SK-N-SH (cell line): ENCODE results near the gene EPOP. TPM values are rescaled to one million over a fixed set of nuclear protein-coding genes. Genes with fewer than 3 reads are reported as not detected.

Experiments used
- CTCF ChIA-PET: fragments of 300-600, 350-600 bp; formaldehyde crosslinking; extraction: SDS; loops from one replicate; lab custom pipeline; 2021; lab: Yijun Ruan, JAX
- POLR2A ChIA-PET: fragments of 350-600 bp; sonication (Branson Sonifier 250); formaldehyde crosslinking; extraction: SDS; loops from one replicate; lab custom pipeline; 2020; ENCODE audit warnings: antibody characterized with exemption, inconsistent platforms; lab: Yijun Ruan, JAX
- DNase-seq: peaks from one replicate; pipeline ENCODE4 v3.0.0; 2012
- H2AFZ ChIP-seq: fragments of 200-600 bp; sonication (generic); 2 replicates; pipeline ENCODE4 v1.8.1; 2016; ENCODE audit warnings: antibody characterized with exemption, mild to moderate bottlenecking, low read depth
- H3F3A ChIP-seq: fragments of 200-600 bp; sonication (generic); replicated peaks from 2 replicates; pipeline ENCODE3; 2016; ENCODE audit warnings: antibody characterized with exemption, mild to moderate bottlenecking; ENCODE audit not compliant: insufficient read depth
- H3K27ac ChIP-seq, 2 experiments: fragments of 200-500 bp in 1 of 2; fragments of 200-600 bp in 1 of 2; sonication (Bioruptor generic) in 1 of 2; sonication (generic), shearing (Covaris generic) in 1 of 2; 2 replicates each; pipeline versions ENCODE4 v1.5.1 to v1.6.1; 2014 to 2016; ENCODE audit warnings: low read depth in 2 of 2, inconsistent platforms in 1 of 2, low read length in 1 of 2, mild to moderate bottlenecking in 1 of 2, mixed read lengths in 1 of 2
- H3K27me3 ChIP-seq: fragments of 200-600 bp; sonication (generic), shearing (Covaris generic); 2 replicates; pipeline ENCODE4 v1.6.1; 2016; ENCODE audit warnings: mixed run types; ENCODE audit not compliant: insufficient read depth
- H3K36me3 ChIP-seq, 2 experiments: fragments of 200-500 bp in 1 of 2; fragments of 200-600 bp in 1 of 2; sonication (Bioruptor generic) in 1 of 2; sonication (generic) in 1 of 2; replicated peaks in 1 of 2; 2 replicates each; pipeline versions ENCODE3 to v1.5.1; 2014 to 2016; ENCODE audit warnings: low read length in 1 of 2, mild to moderate bottlenecking in 1 of 2; ENCODE audit not compliant: insufficient read depth in 2 of 2, control insufficient read depth in 1 of 2
- H3K4me1 ChIP-seq, 2 experiments: fragments of 200-500 bp in 1 of 2; fragments of 200-600 bp in 1 of 2; sonication (Bioruptor generic) in 1 of 2; sonication (generic), shearing (Covaris generic) in 1 of 2; 2 replicates each; pipeline versions ENCODE4 v1.5.1 to v1.6.1; 2014 to 2016; ENCODE audit warnings: low read depth in 1 of 2, low read length in 1 of 2, mixed run types in 1 of 2; ENCODE audit not compliant: insufficient read depth in 2 of 2, control insufficient read depth in 1 of 2
- H3K4me2 ChIP-seq: fragments of 200-600 bp; sonication (generic), shearing (Covaris generic); 2 replicates; pipeline ENCODE4 v1.6.1; 2017; ENCODE audit warnings: mixed run types
- H3K4me3 ChIP-seq, 2 experiments: fragments of 200-500 bp in 1 of 2; fragments of 200-600 bp in 1 of 2; sonication (Bioruptor generic) in 1 of 2; sonication (generic), shearing (Covaris generic) in 1 of 2; 2 replicates each; pipeline versions ENCODE4 v1.5.1 to v1.8.1; 2014 to 2016; ENCODE audit warnings: low read depth in 2 of 2, inconsistent platforms in 1 of 2, low read length in 1 of 2, mild to moderate bottlenecking in 1 of 2, mixed read lengths in 1 of 2, moderate library complexity in 1 of 2
- H3K79me2 ChIP-seq: fragments of 200-600 bp; sonication (generic); 2 replicates; pipeline ENCODE4 v1.8.1; 2017; ENCODE audit warnings: mild to moderate bottlenecking; ENCODE audit not compliant: insufficient read depth
- H3K9ac ChIP-seq: fragments of 200-600 bp; sonication (generic); 2 replicates; pipeline ENCODE4 v1.6.1; 2017; ENCODE audit warnings: mixed run types
- H3K9me2 ChIP-seq: fragments of 200-600 bp; sonication (generic); 2 replicates; pipeline ENCODE4 v1.6.1; 2017; ENCODE audit warnings: mixed run types
- H3K9me3 ChIP-seq: fragments of 200-600 bp; sonication (generic); 2 replicates; pipeline ENCODE4 v1.6.1; 2017; ENCODE audit warnings: mixed run types, mild to moderate bottlenecking, moderate library complexity
- H4K20me1 ChIP-seq: fragments of 200-600 bp; sonication (generic); 2 replicates; pipeline ENCODE4 v1.6.1; 2017; ENCODE audit warnings: mild to moderate bottlenecking, mixed run types; ENCODE audit not compliant: insufficient read depth
- CTCF ChIP-seq: fragments of 200-600 bp; sonication (generic); IDR thresholded peaks from 2 replicates; pipeline ENCODE4 v1.6.1; 2017; ENCODE audit warnings: antibody characterized with exemption, mild to moderate bottlenecking, moderate library complexity
- MAX ChIP-seq: IDR thresholded peaks from 2 replicates; pipeline ENCODE4 v1.4.0; 2012; ENCODE audit warnings: low read depth
- MXI1 ChIP-seq: IDR thresholded peaks from 2 replicates; pipeline ENCODE4 v1.6.1; 2012; ENCODE audit warnings: mild to moderate bottlenecking, low read depth, low read length, improper control_type of control experiment
- NFIC ChIP-seq: IDR thresholded peaks from 2 replicates; pipeline ENCODE4 v1.4.0; 2012; ENCODE audit warnings: borderline replicate concordance
- NRF1 ChIP-seq: IDR thresholded peaks from 2 replicates; pipeline ENCODE4 v1.6.1; 2012; ENCODE audit warnings: low read depth, mild to moderate bottlenecking, low read length
- POLR2AphosphoS5 ChIP-seq: IDR thresholded peaks from 2 replicates; pipeline ENCODE4 v1.6.1; 2012; ENCODE audit warnings: low read depth, low read length
- RCOR1 ChIP-seq: fragments of 150-350 bp; IDR thresholded peaks from 2 replicates; pipeline ENCODE4 v1.6.1; 2017; ENCODE audit warnings: antibody characterized with exemption, low read length
- REST ChIP-seq: IDR thresholded peaks from 2 replicates; pipeline ENCODE4 v1.6.1; 2012; ENCODE audit warnings: mild to moderate bottlenecking, low read depth, low read length, moderate library complexity
- USF2 ChIP-seq: fragments of 150-350 bp; IDR thresholded peaks from 2 replicates; pipeline ENCODE4 v1.6.1; 2017; ENCODE audit warnings: antibody characterized with exemption, low read length, low read depth, borderline replicate concordance
- WGBS: methylation state at CpG from one replicate; pipeline ENCODE4 v1.1.6; 2017; ENCODE audit warnings: low lambda C conversion rate; 5-methylcytosine and 5-hydroxymethylcytosine counted together
- polyA plus RNA-seq, 3 experiments: library from polyadenylated mRNA; depleted of rRNA; stranded (reverse); fragments of >200 nt; gene quantifications; 2 replicates each; pipeline ENCODE4 v1.2.3, GENCODE V29; 2012

The EPOP gene
- polyA plus RNA-seq, 1 of the 3 experiments (the other 2 are of a cell fraction) = 3.1 TPM

GRCh38 chr17:38693700-38694329, 19.1 kb upstream of the EPOP start:
- H3K4me3 ChIP-seq = no peak overlapping the region
- H3K9me2 ChIP-seq = no peaks in the 10 kb centered on the region
- DNase-seq = peak; percentile 78
- no peaks in the 10 kb centered on the region for H3K9me3 ChIP-seq
- peak overlapping the region; percentile 35 to 91; a peak in 3 of 4 replicates for H3K27ac ChIP-seq
- H3K27me3 ChIP-seq = no peaks in the 10 kb centered on the region
- no peak for TF ChIP-seq CTCF
- peak; percentile 69; the same call in 1 of the 2 replicates for TF ChIP-seq MXI1
- TF ChIP-seq NRF1 = peak; percentile 38; the same call in 1 of the 2 replicates
- no peak for TF ChIP-seq REST
- 0 out of 2 replicates have a peak, but pooled peaks have one; percentile 55 for TF ChIP-seq RCOR1
- TF ChIP-seq NFIC = peak; percentile 74
- TF ChIP-seq POLR2AphosphoS5 = no peak; the same call in 1 of the 2 replicates
- TF ChIP-seq USF2 = no peak
- 0 out of 2 replicates have a peak, but pooled peaks have one; percentile 47 for TF ChIP-seq MAX
- no peaks in the 10 kb centered on the region for H4K20me1 ChIP-seq
- ChIA-PET POLR2A (interaction anchor here (0.5 to 1.1 kb wide), 4 partner anchors 11 to 31 kb away, joined by 3 read pairs; partner anchors contain the start of gene MLLT6), CTCF (interaction anchor here (1.4 to 8.0 kb wide), 3 partner anchors 8 to 41 kb away, joined by 4 to 48 read pairs (median 11); no protein-coding TSS in a partner anchor)
- WGBS = 55% methylated on average over 12 of the region's 12 CpGs
- peak overlapping the region; percentile 96 for H2AFZ ChIP-seq
- H3F3A ChIP-seq = no peaks in the 10 kb centered on the region
- no peaks in the 10 kb centered on the region for H3K36me3 ChIP-seq
- no peaks in the 10 kb centered on the region for H3K79me2 ChIP-seq
- peak overlapping the region; percentile 44; the same call in 1 of the 2 replicates for H3K4me2 ChIP-seq
- peaks cover 9 to 15% of the 10 kb centered on the region in 2 experiments; a peak in 2 of 4 replicates for H3K4me1 ChIP-seq
- H3K9ac ChIP-seq = peak overlapping the region; percentile 43; the same call in 1 of the 2 replicates
